Left kidney (tissue), 2 donors: ENCODE results near the gene UPB1. TPM values are rescaled to one million over a fixed set of nuclear protein-coding genes. Genes with fewer than 3 reads are reported as not detected.
"Not testable (repeated sequence)": the region's sequence is repeated elsewhere in the genome, so short reads cannot be mapped to it uniquely, and the experiment has no call there.

Experiments used
- DNase-seq: peaks from one replicate; pipeline ENCODE4 v3.0.0-alpha.2; 2013
- polyA plus RNA-seq: library from polyadenylated mRNA; unstranded; fragments of 120-200 nt; gene quantifications from one replicate; pipeline ENCODE4 v1.2.1, GENCODE V29; 2013; ENCODE audit not compliant: insufficient read length

UPB1 gene
- polyA plus RNA-seq, 1 donor, result 1.1 TPM

DNA sequence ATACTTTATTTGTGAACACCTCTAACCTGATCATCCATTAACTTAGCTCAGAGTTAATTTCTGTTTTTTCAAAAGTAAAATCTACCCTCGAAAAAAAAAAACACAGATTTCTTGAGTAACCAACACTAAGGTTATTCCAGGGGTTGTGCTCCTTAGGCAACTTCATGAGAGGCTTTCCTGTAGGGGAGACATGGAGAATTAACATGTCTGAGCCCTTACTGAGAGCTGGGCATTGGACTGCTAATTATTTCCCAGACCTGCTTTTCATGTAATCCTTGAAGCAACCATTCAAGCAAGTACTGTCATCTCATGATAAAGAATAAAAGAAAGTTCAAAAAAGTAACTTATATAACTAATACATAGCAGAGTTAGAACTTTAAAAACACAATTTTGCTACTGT, 13.5 kb upstream of the UPB1 start:
- DNase-seq, result no peak

DNA sequence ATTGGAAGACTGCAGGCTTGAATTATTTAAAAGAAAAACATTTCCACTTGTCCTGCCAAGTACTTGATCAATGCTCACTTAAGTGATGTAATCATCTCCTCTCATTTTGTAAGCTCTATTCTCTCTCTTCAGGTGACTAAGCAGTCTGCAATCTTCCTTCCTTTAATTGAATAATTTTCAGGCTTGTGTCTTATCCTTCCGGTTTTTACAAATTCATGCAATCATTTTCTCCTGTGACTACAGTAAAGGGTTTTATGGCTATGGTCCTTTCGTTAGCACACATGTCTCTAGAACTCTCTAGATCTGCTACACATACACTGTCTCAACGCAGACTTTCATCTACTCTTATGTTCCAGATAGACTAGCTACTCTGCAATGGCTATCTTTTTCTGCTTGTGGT, 12.6 kb upstream of the UPB1 start:
- DNase-seq, result no peak

DNA sequence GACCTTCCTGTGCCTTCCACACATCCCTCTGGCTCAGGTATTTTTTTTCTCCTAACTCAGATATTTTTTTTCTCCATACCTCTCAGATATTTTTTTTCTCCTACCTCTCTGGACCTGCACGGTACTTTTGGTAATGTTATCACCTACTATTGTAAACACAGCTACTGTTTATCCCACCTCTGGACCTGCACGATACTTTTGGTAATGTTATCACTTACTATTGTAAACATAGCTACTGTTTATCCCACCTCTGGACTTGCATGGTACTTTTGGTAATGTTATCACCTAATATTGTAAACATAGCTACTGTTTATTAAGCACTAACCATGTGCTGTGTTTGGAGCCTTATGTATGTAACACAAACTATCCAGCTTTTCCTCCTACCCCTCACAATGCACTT, 12.1 kb upstream of the UPB1 start:
- DNase-seq, result no peak

DNA sequence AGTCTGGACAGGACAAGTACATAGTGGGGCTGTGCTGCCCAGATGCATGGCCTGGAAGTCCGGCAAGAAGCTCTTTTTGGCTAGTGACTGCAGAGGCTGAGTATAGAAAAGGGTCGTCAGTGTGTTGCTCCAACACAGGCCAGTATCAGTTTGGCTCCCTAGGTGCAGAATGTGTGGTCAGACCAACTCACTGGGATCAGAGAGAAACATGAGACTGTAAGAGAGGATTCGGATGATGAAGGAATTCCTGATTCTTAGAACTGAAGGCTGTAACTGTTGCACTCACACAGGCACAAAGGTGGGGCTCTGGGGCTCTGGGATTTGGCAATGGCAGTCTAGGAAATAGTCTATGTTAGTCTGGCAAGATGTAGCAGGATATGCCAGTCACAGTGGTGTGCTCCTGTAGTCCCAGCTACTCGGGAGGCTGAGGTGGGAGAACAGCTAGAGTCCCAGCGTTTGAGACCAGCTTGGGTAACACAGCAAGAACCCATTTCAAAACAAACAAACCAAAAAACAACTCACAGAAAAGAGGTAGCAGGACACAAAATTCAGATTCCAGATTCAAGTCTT, 11.1 kb upstream of the UPB1 start:
- DNase-seq, result no peak

DNA sequence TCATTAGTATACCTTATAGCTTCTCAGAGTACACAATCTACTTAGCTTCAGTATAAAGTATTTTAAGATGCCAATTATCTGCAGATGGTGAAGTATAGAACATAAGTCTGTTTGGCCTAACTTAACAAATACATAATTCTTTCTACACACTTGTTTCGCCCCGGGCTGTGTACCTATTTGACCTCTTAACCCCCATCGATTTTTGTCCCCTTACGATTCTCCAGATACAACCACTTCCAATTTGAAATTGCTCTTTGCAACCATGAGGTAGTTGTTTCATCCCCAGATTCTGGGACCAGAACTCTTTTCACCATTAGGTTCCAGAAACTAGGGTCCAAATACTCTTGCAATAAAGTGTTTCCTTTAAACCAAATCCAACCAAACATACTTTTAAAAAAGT, 10.0 kb upstream of the UPB1 start:
- DNase-seq, result no peak

DNA sequence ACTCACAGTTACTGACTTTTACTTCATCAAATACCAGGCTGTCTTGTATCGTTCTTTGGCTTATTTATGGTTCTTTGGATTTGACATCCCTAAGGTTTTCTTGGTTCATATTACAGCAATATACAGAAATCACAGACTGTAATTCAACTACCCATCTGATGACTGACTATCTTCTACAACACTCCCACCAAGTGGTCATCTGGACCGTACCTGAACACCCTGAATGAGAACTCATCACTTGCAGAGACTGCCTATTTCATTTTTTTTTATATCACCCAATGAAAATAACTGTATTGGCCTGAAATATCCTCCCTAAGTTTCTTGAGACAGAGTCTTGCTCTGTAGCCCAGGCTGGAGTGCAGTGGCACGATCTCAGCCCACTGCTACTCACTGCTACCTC, 9.5 kb upstream of the UPB1 start:
- no peak for DNase-seq

DNA sequence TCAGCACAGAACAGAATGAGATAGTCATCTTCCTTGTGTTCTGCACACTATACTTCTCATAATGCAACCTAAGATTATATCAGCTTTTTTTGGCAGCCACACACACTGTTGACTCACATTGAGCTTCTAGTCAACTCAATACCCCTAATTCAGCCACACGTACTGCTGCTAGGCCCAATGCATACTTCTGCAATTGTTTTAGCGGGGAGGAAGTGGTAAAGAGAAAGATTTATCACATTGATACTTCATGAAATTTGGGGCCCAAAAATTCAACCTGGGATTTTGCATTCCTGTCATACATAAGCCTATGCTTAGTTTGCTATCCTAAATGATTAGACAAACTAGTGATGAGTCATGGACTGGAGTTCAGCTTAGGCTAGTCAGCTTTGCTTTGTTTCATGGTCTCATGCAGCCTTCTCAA, 8.6 kb upstream of the UPB1 start:
- no peak for DNase-seq

DNA sequence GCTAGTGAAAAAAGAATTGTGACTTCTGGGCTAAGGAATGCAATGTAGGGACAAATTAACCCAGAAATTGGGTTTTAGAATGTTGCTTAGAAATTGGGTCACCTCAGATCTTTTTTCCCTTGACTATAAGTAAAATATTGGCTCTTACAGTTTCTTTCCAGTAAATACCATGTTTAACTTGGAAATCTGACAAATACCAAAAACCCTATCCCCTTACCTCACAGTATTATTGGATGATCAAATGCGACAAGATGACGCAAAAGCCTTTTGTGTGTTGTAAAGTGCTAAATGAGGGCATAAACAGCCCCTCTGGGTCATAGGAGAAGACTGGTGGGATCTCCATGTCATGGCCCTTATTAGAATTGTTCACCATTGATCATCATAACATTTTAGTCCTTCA, 6.1 kb upstream of the UPB1 start:
- no peak for DNase-seq

DNA sequence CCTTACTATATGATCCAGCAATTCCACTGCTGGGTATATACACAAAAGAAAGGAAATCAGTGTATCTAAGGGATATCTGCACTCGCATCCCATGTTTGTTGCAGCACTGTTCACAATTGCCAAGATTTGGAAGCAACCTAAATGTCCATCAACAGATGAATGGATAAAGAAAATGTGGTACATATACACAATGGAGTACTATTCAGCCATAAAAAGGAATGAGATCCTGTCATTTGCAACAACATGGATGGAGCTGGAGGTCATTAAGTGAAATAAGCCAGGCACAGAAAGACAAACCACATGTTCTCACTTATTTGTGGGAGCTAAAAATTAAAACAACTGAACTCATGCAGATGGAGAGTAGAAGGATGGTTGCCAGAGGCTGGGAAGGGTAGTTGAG, 5.7 kb upstream of the UPB1 start:
- DNase-seq, result not testable (repeated sequence)

DNA sequence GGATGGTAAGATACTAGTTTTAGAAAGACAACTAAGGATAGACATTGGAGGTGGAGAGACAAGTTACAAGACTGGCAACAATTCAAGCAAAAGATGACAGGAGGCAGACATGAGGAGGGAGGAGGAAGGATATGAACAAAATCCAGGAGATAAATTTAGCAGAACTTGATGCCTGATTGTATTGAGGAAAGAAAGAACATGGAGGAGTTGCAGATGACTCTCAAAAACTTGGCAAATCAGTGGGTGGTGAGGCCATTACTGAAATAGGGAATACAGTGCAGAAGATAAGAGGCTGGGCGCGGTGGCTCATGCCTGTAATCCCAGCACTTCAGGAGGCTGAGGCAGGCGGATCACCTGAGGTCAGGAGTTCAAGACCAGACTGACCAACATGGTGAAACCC, 2.7 kb upstream of the UPB1 start:
- DNase-seq, result no peak

DNA sequence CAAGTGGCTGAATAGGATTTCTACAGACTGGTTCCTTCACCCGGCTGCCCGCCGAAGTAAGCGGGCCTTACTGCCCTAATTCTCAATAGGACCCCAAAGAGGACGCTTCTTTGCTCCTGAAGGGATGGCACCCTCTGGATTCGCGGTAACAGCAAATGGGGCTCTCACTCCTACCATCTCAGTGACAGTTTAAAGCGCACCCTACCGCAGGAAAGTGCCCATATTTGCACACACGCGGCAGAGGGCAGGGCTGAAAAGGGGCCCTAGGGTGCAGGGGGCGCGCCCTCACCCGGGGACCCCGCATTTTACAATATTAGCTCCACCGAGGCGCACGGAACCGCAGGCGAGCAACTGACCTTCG, 985 bp upstream of the UPB1 start:
- no peak for DNase-seq

DNA sequence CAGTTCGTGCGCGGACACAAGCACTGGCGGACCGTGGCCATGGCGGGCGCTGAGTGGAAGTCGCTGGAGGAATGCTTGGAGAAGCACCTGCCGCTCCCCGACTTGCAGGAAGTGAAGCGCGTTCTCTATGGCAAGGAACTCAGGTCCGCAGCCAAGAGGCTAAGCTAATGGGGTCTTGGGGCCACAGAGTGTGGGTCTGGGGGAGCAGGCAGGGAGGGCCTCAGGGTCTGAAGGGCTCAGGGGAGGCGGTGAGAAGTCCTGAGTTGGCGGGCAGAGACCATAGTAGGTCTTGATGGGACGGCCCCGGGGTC, 188 bp downstream of the UPB1 start:
- DNase-seq, result no peak

DNA sequence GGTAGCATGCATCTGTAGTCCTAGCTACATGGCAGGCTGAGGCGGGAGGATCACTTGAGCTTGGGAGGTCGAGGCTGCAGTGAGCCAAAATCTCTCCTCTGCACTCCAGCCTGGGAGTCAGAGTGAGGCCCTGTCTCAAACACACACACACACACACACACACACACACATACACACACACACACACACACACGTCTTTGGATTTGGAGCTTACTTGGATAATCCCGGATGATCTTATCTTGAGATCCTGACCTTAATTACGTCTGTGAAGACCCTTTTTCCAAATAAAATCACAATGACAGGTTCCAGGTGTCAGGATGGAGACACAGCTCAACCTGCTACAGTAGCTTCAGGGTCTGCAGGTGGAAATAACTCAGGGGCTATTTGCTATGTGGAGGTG, 1.1 kb downstream of the UPB1 start:
- no peak for DNase-seq

DNA sequence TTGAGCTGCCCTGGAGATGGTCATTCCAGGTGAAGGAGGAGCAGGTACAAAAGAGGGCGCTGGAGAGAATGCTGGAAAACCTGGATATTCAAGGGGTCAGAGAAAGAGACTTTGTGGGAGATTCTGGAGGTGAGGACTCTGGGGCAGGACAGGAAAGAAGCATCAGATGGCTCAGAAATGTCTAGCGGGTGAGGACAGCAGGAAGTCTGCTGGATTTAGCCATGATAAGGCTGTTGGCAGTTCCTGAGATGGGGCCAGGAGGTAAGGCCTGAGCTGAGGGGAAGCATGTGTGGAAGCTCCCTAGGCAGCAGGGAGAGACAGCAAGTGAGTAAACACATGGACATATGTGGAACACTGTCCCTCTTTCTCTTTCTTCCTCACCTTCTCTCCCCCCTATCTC, 1.5 kb downstream of the UPB1 start:
- no peak for DNase-seq

DNA sequence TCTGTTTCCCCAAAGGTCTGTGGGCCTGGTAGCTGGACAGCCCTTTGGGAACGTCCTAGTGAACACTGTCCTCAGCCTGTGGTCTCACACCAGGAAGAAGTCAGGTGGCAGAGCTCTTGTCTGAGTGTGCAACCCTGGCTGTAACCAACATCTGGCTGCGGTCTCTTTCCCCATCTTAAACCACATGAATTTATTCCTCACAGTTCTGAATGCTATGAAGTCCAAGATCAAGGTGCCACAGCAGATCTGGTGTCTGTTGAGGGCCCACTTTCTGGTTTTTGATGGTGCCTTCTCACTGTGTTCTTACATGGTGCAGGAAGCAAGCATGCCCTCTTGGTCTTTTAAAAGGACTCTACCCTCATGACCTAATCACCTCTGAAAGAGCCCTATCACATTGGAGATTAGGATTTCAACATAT, 2.7 kb downstream of the UPB1 start:
- no peak for DNase-seq

DNA sequence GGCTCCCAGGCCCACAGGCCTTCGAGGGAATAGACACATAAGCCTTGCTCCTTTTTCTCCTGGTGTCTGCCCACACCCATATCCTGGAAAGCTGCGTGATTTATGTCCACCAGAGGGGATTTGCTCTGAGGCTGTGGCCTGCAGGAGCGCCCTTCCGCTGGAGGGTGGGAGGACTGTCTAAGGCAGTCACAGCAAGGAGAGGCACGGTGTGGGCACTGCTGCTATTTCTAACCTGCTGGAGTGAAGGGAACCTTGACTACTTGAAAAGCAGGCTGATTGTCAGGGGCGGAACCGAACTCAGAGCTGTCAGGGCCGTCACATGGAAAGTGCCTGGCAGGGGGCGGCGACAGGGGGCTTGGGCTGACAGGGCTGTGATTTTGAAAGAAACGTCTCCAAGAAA, 3.7 kb downstream of the UPB1 start:
- no peak for DNase-seq

DNA sequence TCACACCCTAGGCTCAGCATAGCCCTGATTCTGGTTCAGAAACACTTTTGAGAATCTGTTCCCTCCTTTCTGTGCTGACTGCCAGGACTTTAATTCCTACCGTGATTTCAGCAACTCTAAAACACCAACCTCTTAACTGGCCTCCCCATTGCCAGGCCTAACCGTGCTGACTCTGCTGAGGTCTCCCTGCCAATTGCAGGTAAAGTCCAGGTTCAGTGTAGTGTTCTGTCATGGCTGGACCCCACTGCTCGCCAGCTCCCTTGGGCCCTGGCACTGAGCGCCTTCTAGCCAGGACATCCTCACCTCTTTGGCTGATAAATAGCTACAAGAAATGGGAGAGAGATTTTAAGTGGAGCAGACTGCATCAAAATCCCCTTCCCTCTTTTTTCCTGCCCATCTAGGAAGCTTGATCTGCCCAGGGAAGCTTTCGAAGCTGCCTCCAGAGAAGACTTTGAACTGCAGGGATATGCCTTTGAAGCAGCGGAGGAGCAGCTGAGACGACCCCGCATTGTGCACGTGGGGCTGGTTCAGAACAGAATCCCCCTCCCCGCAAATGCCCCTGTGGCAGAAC, 4.7 kb downstream of the UPB1 start:
- no peak for DNase-seq

DNA sequence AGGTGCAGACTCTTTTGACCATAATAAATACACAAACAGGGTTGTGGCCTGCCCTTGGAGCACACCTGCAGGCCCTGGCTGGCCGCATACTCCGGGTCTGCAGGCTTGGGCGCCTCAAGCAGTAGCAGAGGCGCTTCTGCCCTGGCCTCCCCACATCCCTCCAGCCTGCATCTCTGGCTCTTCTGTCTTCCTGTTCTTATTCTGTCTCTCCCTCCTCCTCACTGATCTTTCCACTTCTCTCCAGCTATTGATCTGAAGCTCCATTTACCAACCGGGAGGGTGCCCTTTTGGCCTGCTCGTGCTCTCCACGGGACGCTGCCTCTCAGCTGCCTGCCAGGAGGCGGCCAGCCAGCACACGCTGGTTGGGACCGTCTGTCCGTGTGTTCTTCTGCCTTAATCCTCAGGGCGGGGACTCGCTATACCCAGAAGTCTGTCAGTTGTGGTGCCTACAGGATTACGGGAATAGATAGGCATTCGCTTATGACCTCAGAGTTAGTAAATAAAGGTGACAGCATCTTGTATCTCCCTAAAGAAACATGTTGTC, 5.2 kb downstream of the UPB1 start:
- no peak for DNase-seq

DNA sequence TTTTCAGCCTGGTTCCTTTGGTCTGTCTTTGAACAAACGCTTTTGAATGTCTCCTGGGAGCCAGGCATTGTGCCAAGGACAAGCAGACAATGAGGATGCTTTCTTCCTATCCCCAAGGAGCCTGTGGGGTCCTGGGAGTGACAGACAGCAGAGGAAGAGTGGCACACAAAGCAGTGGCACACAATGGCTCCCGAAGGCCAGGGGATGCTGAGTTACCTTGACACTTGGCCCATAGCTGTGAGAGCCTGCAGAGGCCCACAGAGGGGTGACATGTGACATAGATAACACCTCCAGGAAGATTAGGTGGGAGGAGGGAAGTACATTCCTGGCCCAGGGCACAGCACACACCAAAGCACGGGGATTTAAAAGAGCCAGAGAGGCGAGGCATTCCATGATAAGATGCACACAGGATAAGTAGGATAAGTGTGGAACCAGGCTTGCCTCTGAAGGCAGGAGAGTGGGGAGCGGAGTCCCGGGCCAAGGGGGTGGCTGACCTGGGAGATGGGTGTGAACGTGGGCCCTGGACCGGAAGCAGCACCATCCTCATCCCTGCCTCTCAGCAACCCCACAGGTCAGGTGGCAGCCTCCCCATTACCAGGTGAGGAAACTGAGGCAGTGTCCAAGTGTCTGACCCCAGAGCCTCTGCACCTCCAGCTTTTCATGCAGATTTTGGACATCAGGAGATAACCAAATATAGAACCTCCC, 6.3 kb downstream of the UPB1 start:
- DNase-seq, result no peak

DNA sequence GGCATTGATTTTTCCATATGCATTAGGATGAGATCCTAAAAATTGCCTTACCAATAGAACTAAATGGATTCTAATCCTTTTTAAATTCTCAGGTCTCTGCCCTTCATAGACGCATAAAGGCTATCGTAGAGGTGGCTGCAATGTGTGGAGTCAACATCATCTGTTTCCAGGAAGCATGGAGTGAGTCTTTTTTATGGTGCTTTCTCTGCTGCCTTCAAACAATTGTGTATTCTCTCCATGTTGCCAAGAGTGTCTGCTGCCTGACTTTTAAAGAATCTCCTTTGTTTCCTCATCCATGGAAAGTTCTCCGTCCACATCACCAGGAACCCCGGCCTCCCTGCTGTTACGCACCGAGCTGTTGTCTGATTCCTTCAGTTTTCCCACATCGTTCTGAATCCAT, 6.9 kb downstream of the UPB1 start:
- DNase-seq, result no peak

DNA sequence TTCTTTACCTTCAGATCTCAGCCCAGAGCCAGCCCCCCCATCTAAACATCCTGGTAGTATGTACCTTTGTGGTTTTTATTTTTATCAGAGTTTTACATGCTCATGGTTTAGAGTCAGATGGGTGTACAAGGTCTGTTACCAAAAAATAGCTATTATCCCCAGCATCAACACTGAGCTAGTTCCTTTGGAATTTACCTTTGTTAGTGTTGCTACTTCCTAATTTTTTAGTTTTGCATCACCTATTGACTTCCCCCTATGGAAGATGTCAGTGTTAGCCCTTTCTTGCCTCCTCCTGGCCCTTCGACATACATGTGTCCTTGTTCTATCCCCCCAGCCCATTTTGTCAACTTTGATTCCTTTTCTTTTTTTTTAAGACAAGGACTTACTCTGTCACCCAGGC, 7.4 kb downstream of the UPB1 start:
- no peak for DNase-seq

DNA sequence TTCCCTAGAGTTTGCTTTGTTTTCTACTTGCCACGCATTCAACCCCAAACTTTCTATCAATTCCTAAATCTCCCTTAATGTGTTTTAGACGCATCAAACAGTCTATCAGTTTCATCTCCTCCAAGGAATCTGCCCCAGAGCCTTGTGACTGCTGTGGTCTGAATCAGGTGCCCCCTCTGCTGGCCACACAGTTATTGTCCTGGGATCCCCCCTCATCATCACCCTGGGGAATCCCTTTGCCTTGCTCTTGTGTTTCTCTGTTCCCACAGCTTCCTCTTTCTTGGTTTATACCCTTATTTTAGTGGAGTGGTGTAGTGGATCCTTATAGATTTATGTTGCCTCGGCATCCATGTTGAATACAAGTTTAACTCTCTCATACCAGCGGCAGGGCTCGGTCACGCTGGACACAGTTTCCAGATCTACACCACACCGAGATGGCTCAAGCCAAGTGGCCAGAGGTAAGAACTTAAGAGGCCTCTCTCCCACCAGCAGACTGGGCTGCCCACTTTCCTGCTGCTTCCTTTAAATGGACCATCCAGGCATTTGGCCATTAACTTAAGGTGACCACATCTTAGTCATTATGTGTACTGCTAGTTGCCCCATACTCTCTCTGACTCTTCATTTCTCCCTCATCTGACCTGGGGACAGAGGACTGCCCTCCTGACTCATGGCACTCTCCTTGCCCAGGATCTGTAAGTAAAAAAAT, 8.2 kb downstream of the UPB1 start:
- DNase-seq, result no peak

DNA sequence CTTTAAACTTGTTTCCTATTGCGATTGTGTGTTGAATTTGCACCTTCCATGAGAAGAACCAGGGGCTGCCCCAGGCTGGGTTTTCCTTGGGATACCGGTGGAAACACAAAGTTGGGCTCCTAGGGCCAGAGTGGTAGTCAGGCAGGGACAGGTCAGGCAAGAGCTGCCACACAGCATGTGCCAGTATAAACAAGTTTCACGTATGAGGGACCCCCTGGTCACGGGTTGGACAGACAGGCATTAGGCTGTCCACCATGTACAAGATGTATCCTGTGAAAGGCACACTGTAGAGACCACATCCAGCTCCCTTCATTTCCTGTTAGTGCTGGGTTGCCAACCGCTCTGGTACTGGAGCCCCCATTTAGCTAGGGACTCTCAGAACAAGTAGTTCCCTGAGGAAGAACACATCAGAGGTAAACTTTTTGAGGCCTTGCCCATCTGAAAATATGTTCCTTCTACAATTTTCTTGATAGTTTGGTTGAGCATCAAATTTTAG, 8.8 kb downstream of the UPB1 start:
- DNase-seq, result no peak
